ENCODE measurements around the gene TSACC. TPM values are rescaled to one million over a fixed set of nuclear protein-coding genes. Genes with fewer than 3 reads are reported as not detected.
"Not testable (repeated sequence)": the region's sequence is repeated elsewhere in the genome, so short reads cannot be mapped to it uniquely, and the experiment has no call there.

TSACC gene
- total and polyA plus RNA-seq, 4 experiments from 2014 or later: 0.32 TPM; not detected in 3

- DNase-seq: no peak
- POLR2A ChIA-PET (ENCODE audit: partially characterized antibody): no interaction called here
- no peak overlapping the region for H3K4me3 Mint-ChIP-seq
- no peaks in the 10 kb centered on the region for H3K9me3 Mint-ChIP-seq
- Histone ChIP-seq H3K27me3 (ENCODE audit: insufficient read depth, low read length) (no peaks in the 10 kb centered on the region), H3K4me3 (ENCODE audit: low read length in 2 of 2) (no peak overlapping the region), H3K4me1 (ENCODE audit: insufficient read depth, low read length) (no peaks in the 10 kb centered on the region), H3K9me3 (ENCODE audit: control insufficient read depth in 1 of 2, low read length in 2 of 2) (no peaks in the 10 kb centered on the region), H3K36me3 (ENCODE audit: insufficient read depth, low read length) (no peaks in the 10 kb centered on the region), H3K27ac (ENCODE audit: low read depth, low read length) (no peak overlapping the region)
- peaks cover 0 to 1% (median 0%) of the 10 kb centered on the region in 4 donors for H3K4me1 Mint-ChIP-seq
- H3K36me3 Mint-ChIP-seq: no peaks in the 10 kb centered on the region
- CTCF ChIA-PET (ENCODE audit: partially characterized antibody): interaction anchor here (0.7 kb wide), 1 partner anchor 41 kb away, joined by 3 read pairs; no protein-coding TSS in a partner anchor
- no peak overlapping the region for H3K27ac Mint-ChIP-seq
- H3K27me3 Mint-ChIP-seq: peaks cover 4 to 5% of the 10 kb centered on the region in 2 donors
- intact Hi-C loops (cut with micrococcal nuclease): no loop called here
These were observed 6.1 kb downstream of the TSACC start for GRCh38 chr1:156344409-156344808.

- H3K36me3 Mint-ChIP-seq; H3K4me3 Mint-ChIP-seq; DNase-seq; POLR2A ChIA-PET (ENCODE audit: partially characterized antibody); H3K27ac Mint-ChIP-seq; H3K4me1 Mint-ChIP-seq; intact Hi-C loops (cut with micrococcal nuclease); H3K4me1 ChIP-seq (ENCODE audit: insufficient read depth, low read length); H3K36me3 ChIP-seq (ENCODE audit: insufficient read depth, low read length); H3K27ac ChIP-seq (ENCODE audit: low read depth, low read length); H3K4me3 ChIP-seq (ENCODE audit: low read length in 2 of 2); CTCF ChIA-PET (ENCODE audit: partially characterized antibody); H3K27me3 Mint-ChIP-seq; H3K9me3 Mint-ChIP-seq; H3K9me3 ChIP-seq (ENCODE audit: control insufficient read depth in 1 of 2, low read length in 2 of 2); H3K27me3 ChIP-seq (ENCODE audit: insufficient read depth, low read length): not testable (repeated sequence)
These were observed 7.7 kb downstream of the TSACC start for GRCh38 chr1:156346035-156346434.

- Mint-ChIP-seq H3K4me1 (no peaks in the 10 kb centered on the region), H3K27me3 (peaks cover 4 to 5% of the 10 kb centered on the region in 2 donors), H3K4me3 (no peak overlapping the region), H3K36me3 (no peaks in the 10 kb centered on the region), H3K9me3 (no peaks in the 10 kb centered on the region), H3K27ac (no peak overlapping the region)
- intact Hi-C loops (cut with micrococcal nuclease): no loop called here
- DNase-seq: no peak
- Histone ChIP-seq H3K27me3 (ENCODE audit: insufficient read depth, low read length) (no peaks in the 10 kb centered on the region), H3K4me3 (ENCODE audit: low read length in 2 of 2) (no peak overlapping the region), H3K27ac (ENCODE audit: low read depth, low read length) (no peak overlapping the region), H3K4me1 (ENCODE audit: insufficient read depth, low read length) (no peaks in the 10 kb centered on the region), H3K9me3 (ENCODE audit: control insufficient read depth in 1 of 2, low read length in 2 of 2) (no peaks in the 10 kb centered on the region), H3K36me3 (ENCODE audit: insufficient read depth, low read length) (no peaks in the 10 kb centered on the region)
- ChIA-PET CTCF (ENCODE audit: partially characterized antibody) (no interaction called here), POLR2A (ENCODE audit: partially characterized antibody) (no interaction called here)
These were observed 8.3 kb downstream of the TSACC start for GRCh38 chr1:156346636-156347035.

- Histone ChIP-seq H3K9me3 (ENCODE audit: control insufficient read depth in 1 of 2, low read length in 2 of 2) (no peaks in the 10 kb centered on the region), H3K4me1 (ENCODE audit: insufficient read depth, low read length) (no peaks in the 10 kb centered on the region), H3K27me3 (ENCODE audit: insufficient read depth, low read length) (no peaks in the 10 kb centered on the region), H3K27ac (ENCODE audit: low read depth, low read length) (no peak overlapping the region), H3K4me3 (ENCODE audit: low read length in 2 of 2) (no peak overlapping the region), H3K36me3 (ENCODE audit: insufficient read depth, low read length) (no peaks in the 10 kb centered on the region)
- ChIA-PET CTCF (ENCODE audit: partially characterized antibody) (interaction anchor here (0.7 to 1.9 kb wide), 2 partner anchors 11 to 38 kb away, joined by 3 to 6 read pairs; no protein-coding TSS in a partner anchor), POLR2A (ENCODE audit: partially characterized antibody) (no interaction called here)
- H3K27ac Mint-ChIP-seq: no peak overlapping the region
- no peaks in the 10 kb centered on the region for H3K36me3 Mint-ChIP-seq
- peaks cover 4 to 5% of the 10 kb centered on the region in 2 donors for H3K27me3 Mint-ChIP-seq
- DNase-seq: no peak
- intact Hi-C loops (cut with micrococcal nuclease): no loop called here
- H3K9me3 Mint-ChIP-seq: no peaks in the 10 kb centered on the region
- no peaks in the 10 kb centered on the region for H3K4me1 Mint-ChIP-seq
- H3K4me3 Mint-ChIP-seq: no peak overlapping the region
These were observed 9.0 kb downstream of the TSACC start for GRCh38 chr1:156347331-156347730.

GRCh38 chr1:156352481-156352880, 14.2 kb downstream of the TSACC start:
- H3K27me3 ChIP-seq (ENCODE audit: insufficient read depth, low read length); H3K4me1 ChIP-seq (ENCODE audit: insufficient read depth, low read length); H3K9me3 Mint-ChIP-seq; H3K4me3 ChIP-seq (ENCODE audit: low read length in 2 of 2); H3K27ac Mint-ChIP-seq; intact Hi-C loops (cut with micrococcal nuclease); H3K4me3 Mint-ChIP-seq; H3K4me1 Mint-ChIP-seq; POLR2A ChIA-PET (ENCODE audit: partially characterized antibody); H3K27ac ChIP-seq (ENCODE audit: low read depth, low read length); H3K36me3 ChIP-seq (ENCODE audit: insufficient read depth, low read length); H3K9me3 ChIP-seq (ENCODE audit: control insufficient read depth in 1 of 2, low read length in 2 of 2); H3K36me3 Mint-ChIP-seq; DNase-seq: not testable (repeated sequence)
- peaks cover 5 to 15% of the 10 kb centered on the region in 2 donors for H3K27me3 Mint-ChIP-seq
- CTCF ChIA-PET (ENCODE audit: partially characterized antibody): interaction anchor here (1.5 to 1.6 kb wide), 2 partner anchors 19 to 93 kb away, joined by 4 to 8 read pairs; no protein-coding TSS in a partner anchor

GRCh38 chr1:156356262-156356874, 18.0 kb downstream of the TSACC start:
- H3K9me3 ChIP-seq (ENCODE audit: control insufficient read depth in 1 of 2, low read length in 2 of 2): no peaks in the 10 kb centered on the region
- POLR2A ChIA-PET (ENCODE audit: partially characterized antibody): no interaction called here
- H3K4me3 Mint-ChIP-seq: no peak overlapping the region

GRCh38 chr1:156356875-156357534, 18.7 kb downstream of the TSACC start:
- Histone ChIP-seq H3K27me3 (ENCODE audit: insufficient read depth, low read length) (peaks cover 4% of the 10 kb centered on the region), H3K36me3 (ENCODE audit: insufficient read depth, low read length) (no peaks in the 10 kb centered on the region), H3K27ac (ENCODE audit: low read depth, low read length) (no peak overlapping the region), H3K4me3 (ENCODE audit: low read length in 2 of 2) (no peak overlapping the region), H3K9me3 (ENCODE audit: control insufficient read depth in 1 of 2, low read length in 2 of 2) (no peaks in the 10 kb centered on the region), H3K4me1 (ENCODE audit: insufficient read depth, low read length) (peaks cover 6% of the 10 kb centered on the region)
- peaks cover 4 to 7% (median 5%) of the 10 kb centered on the region in 4 donors for H3K4me1 Mint-ChIP-seq
- POLR2A ChIA-PET (ENCODE audit: partially characterized antibody): no interaction called here
- no peak overlapping the region for H3K27ac Mint-ChIP-seq
- no peaks in the 10 kb centered on the region for H3K36me3 Mint-ChIP-seq
- intact Hi-C loops (cut with micrococcal nuclease): loop anchor here (1.0 kb wide), 1 partner anchor 89 kb away; no protein-coding TSS in a partner anchor
- CTCF ChIA-PET (ENCODE audit: partially characterized antibody): interaction anchor here (0.7 to 1.6 kb wide), 8 partner anchors 17 to 369 kb away, joined by 3 to 12 read pairs (median 4); partner anchors contain the start of gene SMG5
- peak overlapping the region in 2 of 8 donors; percentile 26 to 46 for H3K4me3 Mint-ChIP-seq
- peaks cover 8 to 19% of the 10 kb centered on the region in 2 donors for H3K27me3 Mint-ChIP-seq
- H3K9me3 Mint-ChIP-seq: no peaks in the 10 kb centered on the region
- peak; percentile 43 to 69 (median 61) for DNase-seq

More at GRCh38 chr1:156356262-156356874, 18.0 kb downstream of the TSACC start:
- Histone ChIP-seq H3K36me3 (ENCODE audit: insufficient read depth, low read length) (no peaks in the 10 kb centered on the region), H3K4me3 (ENCODE audit: low read length in 2 of 2) (no peak overlapping the region), H3K27me3 (ENCODE audit: insufficient read depth, low read length) (peaks cover 4% of the 10 kb centered on the region), H3K27ac (ENCODE audit: low read depth, low read length) (no peak overlapping the region), H3K4me1 (ENCODE audit: insufficient read depth, low read length) (peaks cover 6% of the 10 kb centered on the region)
- Mint-ChIP-seq H3K27ac (no peak overlapping the region), H3K9me3 (no peaks in the 10 kb centered on the region), H3K36me3 (no peaks in the 10 kb centered on the region), H3K4me1 (peaks cover 4 to 7% (median 5%) of the 10 kb centered on the region in 4 donors), H3K27me3 (peaks cover 8 to 19% of the 10 kb centered on the region in 2 donors)
- DNase-seq: no peak
- intact Hi-C loops (cut with micrococcal nuclease): no loop called here
- CTCF ChIA-PET (ENCODE audit: partially characterized antibody): interaction anchor here (0.7 to 1.6 kb wide), 8 partner anchors 19 to 370 kb away, joined by 3 to 12 read pairs (median 3); partner anchors contain the start of gene SMG5

Data from CD4-positive, alpha-beta memory T cell (primary cell).